Measurements from ENCODE around the gene PDE2A.

PDE2A gene

GRCh38 chr11:72685560-72686480, 11.6 kb upstream of the PDE2A start:
- Histone ChIP-seq H3K9me3 (ENCODE audit: insufficient read depth, low read length, severe bottlenecking) (no peaks in the 10 kb centered on the region), H3K4me2 (ENCODE audit: insufficient read depth, low read length) (no peak overlapping the region), H3K27ac (ENCODE audit: low read length) (no peak overlapping the region), H3K4me3 (ENCODE audit: low read depth in 1 of 2, low read length in 2 of 2) (no peak overlapping the region), H4K20me1 (ENCODE audit: insufficient read depth, low read length) (peaks cover 32% of the 10 kb centered on the region), H3K27me3 (ENCODE audit: insufficient read depth, low read length, poor library complexity) (no peaks in the 10 kb centered on the region), H2AFZ (ENCODE audit: low read depth, low read length) (no peak overlapping the region), H3K4me1 (ENCODE audit: insufficient read depth, low read length) (no peaks in the 10 kb centered on the region), H3K79me2 (ENCODE audit: insufficient read depth, low read length) (no peaks in the 10 kb centered on the region), H3K9ac (ENCODE audit: low read depth, low read length) (no peak overlapping the region), H3K36me3 (ENCODE audit: insufficient read depth, low read length) (peaks cover 73% of the 10 kb centered on the region)
- ATAC-seq (ENCODE audit: insufficient read depth, low read depth): peak; percentile 31; the same call in 2 of the 3 replicates
- DNase-seq: peak; percentile 41
- TF ChIP-seq, protein P1, sequence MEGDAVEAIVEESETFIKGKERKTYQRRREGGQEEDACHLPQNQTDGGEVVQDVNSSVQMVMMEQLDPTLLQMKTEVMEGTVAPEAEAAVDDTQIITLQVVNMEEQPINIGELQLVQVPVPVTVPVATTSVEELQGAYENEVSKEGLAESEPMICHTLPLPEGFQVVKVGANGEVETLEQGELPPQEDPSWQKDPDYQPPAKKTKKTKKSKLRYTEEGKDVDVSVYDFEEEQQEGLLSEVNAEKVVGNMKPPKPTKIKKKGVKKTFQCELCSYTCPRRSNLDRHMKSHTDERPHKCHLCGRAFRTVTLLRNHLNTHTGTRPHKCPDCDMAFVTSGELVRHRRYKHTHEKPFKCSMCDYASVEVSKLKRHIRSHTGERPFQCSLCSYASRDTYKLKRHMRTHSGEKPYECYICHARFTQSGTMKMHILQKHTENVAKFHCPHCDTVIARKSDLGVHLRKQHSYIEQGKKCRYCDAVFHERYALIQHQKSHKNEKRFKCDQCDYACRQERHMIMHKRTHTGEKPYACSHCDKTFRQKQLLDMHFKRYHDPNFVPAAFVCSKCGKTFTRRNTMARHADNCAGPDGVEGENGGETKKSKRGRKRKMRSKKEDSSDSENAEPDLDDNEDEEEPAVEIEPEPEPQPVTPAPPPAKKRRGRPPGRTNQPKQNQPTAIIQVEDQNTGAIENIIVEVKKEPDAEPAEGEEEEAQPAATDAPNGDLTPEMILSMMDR (IDR thresholded peaks at IDR 0.05; ENCODE audit: borderline replicate concordance, extremely low read depth, low read length, poor library complexity, severe bottlenecking): no peak
- TF ChIP-seq EZH2 (IDR thresholded peaks at IDR 0.05; ENCODE audit: borderline replicate concordance, low read depth, low read length, severe bottlenecking): no peak

- Histone ChIP-seq H3K79me2 (ENCODE audit: insufficient read depth, low read length) (no peaks in the 10 kb centered on the region), H4K20me1 (ENCODE audit: insufficient read depth, low read length) (peaks cover 40% of the 10 kb centered on the region), H3K4me1 (ENCODE audit: insufficient read depth, low read length) (no peaks in the 10 kb centered on the region), H3K9ac (ENCODE audit: low read depth, low read length) (no peak overlapping the region), H3K4me2 (ENCODE audit: insufficient read depth, low read length) (no peak overlapping the region), H3K4me3 (ENCODE audit: low read depth in 1 of 2, low read length in 2 of 2) (no peak overlapping the region), H3K9me3 (ENCODE audit: insufficient read depth, low read length, severe bottlenecking) (no peaks in the 10 kb centered on the region), H3K36me3 (ENCODE audit: insufficient read depth, low read length) (peaks cover 61% of the 10 kb centered on the region), H3K27ac (ENCODE audit: low read length) (no peak overlapping the region), H2AFZ (ENCODE audit: low read depth, low read length) (no peak overlapping the region), H3K27me3 (ENCODE audit: insufficient read depth, low read length, poor library complexity) (no peaks in the 10 kb centered on the region)
- TF ChIP-seq EZH2 (IDR thresholded peaks at IDR 0.05; ENCODE audit: borderline replicate concordance, low read depth, low read length, severe bottlenecking): no peak
- TF ChIP-seq, protein P1 (IDR thresholded peaks at IDR 0.05; ENCODE audit: borderline replicate concordance, extremely low read depth, low read length, poor library complexity, severe bottlenecking): peak; percentile 60
- peak; percentile 56 for ATAC-seq (ENCODE audit: insufficient read depth, low read depth)
- DNase-seq: peak; percentile 37
These were observed 10.2 kb upstream of the PDE2A start for GRCh38 chr11:72684236-72684912.

DNA sequence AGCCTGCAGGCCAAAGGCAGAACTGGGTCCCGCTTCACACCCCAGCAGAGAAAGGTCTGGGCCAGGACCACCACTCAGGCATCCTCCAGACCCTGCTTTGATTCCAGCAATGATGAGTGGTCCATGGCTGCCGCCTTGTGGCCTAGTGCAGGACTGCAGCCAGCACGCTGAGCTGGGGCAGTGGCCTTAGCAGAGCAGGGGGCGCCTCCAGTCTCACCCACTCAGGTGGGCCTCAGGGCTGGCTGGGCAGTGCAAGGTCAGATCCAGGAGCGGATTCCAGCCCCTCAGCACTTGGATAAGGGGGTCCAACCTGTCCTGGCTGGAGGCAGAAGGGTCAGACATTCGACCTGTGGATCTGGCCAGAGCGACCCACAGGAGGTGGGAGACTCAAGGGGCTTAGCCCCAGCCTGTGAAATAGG, 9.6 kb upstream of the PDE2A start:
- ATAC-seq (ENCODE audit: insufficient read depth, low read depth) (peak; percentile 77), DNase-seq (peak; percentile 71)
- Histone ChIP-seq H3K27me3 (ENCODE audit: insufficient read depth, low read length, poor library complexity) (no peaks in the 10 kb centered on the region), H4K20me1 (ENCODE audit: insufficient read depth, low read length) (peaks cover 45% of the 10 kb centered on the region), H3K4me1 (ENCODE audit: insufficient read depth, low read length) (no peaks in the 10 kb centered on the region), H2AFZ (ENCODE audit: low read depth, low read length) (no peak overlapping the region), H3K79me2 (ENCODE audit: insufficient read depth, low read length) (no peaks in the 10 kb centered on the region), H3K4me3 (ENCODE audit: low read depth in 1 of 2, low read length in 2 of 2) (no peak overlapping the region), H3K4me2 (ENCODE audit: insufficient read depth, low read length) (no peak overlapping the region), H3K9ac (ENCODE audit: low read depth, low read length) (no peak overlapping the region), H3K36me3 (ENCODE audit: insufficient read depth, low read length) (peaks cover 55% of the 10 kb centered on the region), H3K9me3 (ENCODE audit: insufficient read depth, low read length, severe bottlenecking) (no peaks in the 10 kb centered on the region), H3K27ac (ENCODE audit: low read length) (no peak overlapping the region)
- TF ChIP-seq, protein P1 (IDR thresholded peaks at IDR 0.05; ENCODE audit: borderline replicate concordance, extremely low read depth, low read length, poor library complexity, severe bottlenecking): peak; percentile 93
- TF ChIP-seq EZH2 (IDR thresholded peaks at IDR 0.05; ENCODE audit: borderline replicate concordance, low read depth, low read length, severe bottlenecking): no peak
